HCT116 (cell line): ENCODE results near the gene USP15.

ENCODE experiments used
- ATF3 ChIP-seq: IDR thresholded peaks from 2 replicates; pipeline ENCODE4 v1.6.1; 2012
- CTCF ChIP-seq, 3 experiments: fragments of 200-600 bp in 1 of 3; sonication (generic) in 1 of 3; IDR thresholded peaks in 2 of 3; conservative IDR thresholded peaks in 1 of 3; 2 replicates each; pipeline ENCODE4 v1.5.1; 2012 to 2017; ENCODE audit warnings: low read depth in 2 of 3, low read length in 2 of 3, antibody characterized with exemption in 1 of 3, borderline replicate concordance in 1 of 3, control low read depth in 1 of 3, mild to moderate bottlenecking in 1 of 3, mixed read lengths in 1 of 3, mixed run types in 1 of 3, moderate library complexity in 1 of 3; ENCODE audit not compliant: insufficient read depth in 1 of 3
- EZH2 ChIP-seq: fragments of 200-600 bp; sonication (generic); IDR thresholded peaks from 2 replicates; pipeline ENCODE4 v1.6.1; 2017; ENCODE audit warnings: antibody characterized with exemption, mixed run types
- EZH2phosphoT487 ChIP-seq: fragments of 200-600 bp; IDR thresholded peaks from 2 replicates; pipeline ENCODE4 v1.6.1; 2018; ENCODE audit warnings: antibody characterized with exemption, borderline replicate concordance
- MAX ChIP-seq: IDR thresholded peaks from 2 replicates; pipeline ENCODE4 v1.6.1; 2012
- POLR2A ChIP-seq: IDR thresholded peaks from 2 replicates; pipeline ENCODE4 v1.7.0; 2011; ENCODE audit warnings: borderline replicate concordance; ENCODE audit not compliant: insufficient read depth, insufficient read length; ENCODE audit errors: extremely low read depth
- POLR2AphosphoS5 ChIP-seq: IDR thresholded peaks from 2 replicates; pipeline ENCODE4 v1.6.1; 2011; ENCODE audit warnings: mild to moderate bottlenecking, low read depth, low read length, moderate library complexity
- RAD21 ChIP-seq: IDR thresholded peaks from 2 replicates; pipeline ENCODE4 v1.6.1; 2012; ENCODE audit warnings: low read depth, mild to moderate bottlenecking
- REST ChIP-seq: IDR thresholded peaks from 2 replicates; pipeline ENCODE4 v1.6.1; 2012; ENCODE audit warnings: low read depth
- SIN3A ChIP-seq: IDR thresholded peaks from 2 replicates; pipeline ENCODE4 v1.6.1; 2012; ENCODE audit warnings: low read depth
- TCF7L2 ChIP-seq: IDR thresholded peaks from 2 replicates; pipeline ENCODE4 v1.7.0; 2011; ENCODE audit warnings: borderline replicate concordance, inconsistent platforms; ENCODE audit not compliant: insufficient read depth, insufficient read length; ENCODE audit errors: extremely low read depth
- ZBTB33 ChIP-seq: IDR thresholded peaks from 2 replicates; pipeline ENCODE4 v1.6.1; 2011; ENCODE audit warnings: mild to moderate bottlenecking, low read length, moderate library complexity; ENCODE audit not compliant: insufficient replicate concordance; ENCODE audit errors: extremely low read depth

GRCh38 chr12:62291864-62292760 is 31.9 kb downstream of the USP15 start:
- TF ChIP-seq REST, result no peak
- TF ChIP-seq EZH2phosphoT487, result no peak
- no peak for TF ChIP-seq TCF7L2
- no peak for TF ChIP-seq ZBTB33
- TF ChIP-seq RAD21, result no peak
- TF ChIP-seq CTCF (IDR thresholded peaks at IDR 0.05 in 2 of 3, conservative IDR thresholded peaks at IDR 0.05 in 1 of 3; ENCODE audit: borderline replicate concordance in 1 of 3, insufficient read depth in 1 of 3, low read depth in 2 of 3, low read length in 2 of 3), result no peak
- no peak for TF ChIP-seq SIN3A
- TF ChIP-seq ATF3, result no peak
- TF ChIP-seq POLR2AphosphoS5, result no peak
- TF ChIP-seq POLR2A, result no peak
- no peak for TF ChIP-seq MAX
- no peak for TF ChIP-seq EZH2
